GM21447 (cell line): ENCODE measurements around the gene PDE6H.

Experiments
- ATAC-seq: cut with Tn5 transposase; IDR thresholded peaks from one replicate; pipeline ENCODE4 v1.9.1; 2021; ENCODE audit not compliant: unreplicated experiment

The PDE6H gene

GRCh38 chr12:14968478-14968877 lies 4.4 kb upstream of the PDE6H start:
- ATAC-seq: no peak

DNA sequence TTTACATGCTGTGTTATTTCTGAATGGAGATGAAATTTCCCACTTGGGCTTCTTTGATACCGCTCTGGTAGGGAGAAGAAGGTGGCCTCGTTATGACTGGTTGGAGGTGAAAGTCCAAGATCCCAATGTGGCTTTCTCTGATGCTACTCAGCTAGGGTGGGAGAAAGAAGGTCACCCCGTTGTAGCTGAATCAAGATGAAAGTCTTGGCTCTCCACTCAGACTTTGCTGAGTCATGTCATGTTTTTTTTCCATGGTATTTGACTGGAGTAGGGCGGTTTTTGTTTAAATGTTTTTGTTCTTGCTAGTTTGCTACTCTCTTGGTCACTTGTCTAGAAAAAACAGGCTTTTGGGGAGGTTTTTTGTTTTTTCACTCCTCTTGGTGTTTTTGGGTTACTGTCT lies 2.4 kb upstream of the PDE6H start:
- no peak for ATAC-seq

DNA sequence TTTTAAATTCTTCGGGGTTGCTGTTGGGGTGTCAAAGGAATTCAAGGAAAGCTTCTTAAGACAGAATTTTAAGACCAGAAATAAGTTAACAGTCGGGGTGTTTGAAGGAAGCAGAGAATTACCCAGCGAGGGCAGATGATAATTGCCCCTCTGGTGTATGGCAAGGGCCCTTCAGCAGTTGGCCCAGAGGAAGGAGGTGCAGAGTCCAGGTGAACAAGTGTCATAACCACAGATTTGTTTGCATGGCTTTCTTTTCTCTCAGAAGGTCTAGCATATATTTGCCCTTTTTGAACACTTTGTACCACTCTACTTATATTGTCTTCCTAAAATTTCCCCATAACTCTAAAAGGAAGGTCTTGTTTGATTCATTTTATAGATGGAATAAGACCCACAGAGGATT lies 1.8 kb downstream of the PDE6H start:
- no peak for ATAC-seq

- no peak for ATAC-seq
Observed at GRCh38 chr12:14975457-14975856, 2.6 kb downstream of the PDE6H start.

- ATAC-seq: no peak
Observed at GRCh38 chr12:14976658-14977057, 3.8 kb downstream of the PDE6H start.

- ATAC-seq: no peak
Observed at GRCh38 chr12:14979468-14979867, 6.6 kb downstream of the PDE6H start.

DNA sequence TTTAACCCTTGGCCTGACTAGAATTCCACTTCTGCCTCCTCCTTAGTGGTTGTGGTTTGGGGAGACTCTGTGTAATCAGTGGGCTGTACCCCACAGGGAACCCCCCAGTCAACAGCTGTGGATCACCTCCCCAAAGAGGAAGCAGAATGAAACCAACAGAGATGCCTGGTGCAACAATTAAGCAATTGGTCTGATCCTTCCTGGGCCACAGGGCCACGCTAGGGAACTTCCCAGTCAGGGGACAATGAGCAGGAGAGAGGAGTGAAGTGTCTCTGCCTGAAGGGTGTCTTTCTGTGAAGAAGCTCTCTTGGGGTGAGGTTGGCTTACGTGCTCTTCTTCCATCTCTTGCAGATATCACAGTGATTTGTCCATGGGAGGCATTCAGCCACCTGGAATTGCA lies 8.2 kb downstream of the PDE6H start:
- no peak for ATAC-seq

- ATAC-seq: no peak
Observed at GRCh38 chr12:14982562-14982961, 9.7 kb downstream of the PDE6H start.

GRCh38 chr12:14982991-14983390 lies 10.1 kb downstream of the PDE6H start:
- ATAC-seq: no peak

DNA sequence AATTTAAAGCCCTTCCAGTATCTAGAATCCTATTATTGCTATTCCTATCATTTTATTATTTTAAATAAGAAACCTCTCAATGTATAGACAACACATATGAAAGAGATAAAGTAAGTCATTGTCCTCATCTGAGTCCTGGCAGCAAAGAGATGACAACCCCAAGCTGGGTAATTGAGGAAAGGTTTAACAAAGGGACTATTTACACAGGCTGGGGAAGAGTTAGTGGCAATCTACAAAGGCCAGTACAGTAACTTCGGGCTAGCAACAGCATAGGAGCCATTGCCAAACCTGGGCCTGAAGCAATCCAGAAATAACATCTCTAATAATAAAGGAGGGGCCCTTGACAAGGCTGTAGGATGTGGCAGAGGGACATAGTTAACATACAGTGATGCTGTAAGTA lies 11.2 kb downstream of the PDE6H start:
- ATAC-seq: no peak

- ATAC-seq: no peak
Observed at GRCh38 chr12:14984766-14985285, 12.0 kb downstream of the PDE6H start.

DNA sequence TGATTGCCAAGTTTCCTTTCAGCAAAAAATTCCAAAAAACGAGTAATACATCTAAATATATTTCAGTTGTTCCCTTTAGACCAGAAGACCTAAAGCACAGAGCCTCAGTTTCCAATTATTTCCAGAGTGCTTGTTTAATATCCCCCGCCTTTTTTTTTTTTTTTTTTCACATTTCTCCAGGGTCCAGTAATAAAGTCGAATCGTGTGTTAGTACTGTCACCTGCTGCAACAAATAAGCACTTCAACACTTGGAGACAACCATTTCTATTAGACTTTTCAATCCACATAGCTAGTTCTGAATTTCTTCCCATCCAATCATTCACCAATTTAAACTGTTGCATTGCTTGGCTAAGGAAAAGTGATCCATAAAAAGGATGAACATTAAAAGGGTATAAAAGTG lies 13.6 kb downstream of the PDE6H start:
- no peak for ATAC-seq

DNA sequence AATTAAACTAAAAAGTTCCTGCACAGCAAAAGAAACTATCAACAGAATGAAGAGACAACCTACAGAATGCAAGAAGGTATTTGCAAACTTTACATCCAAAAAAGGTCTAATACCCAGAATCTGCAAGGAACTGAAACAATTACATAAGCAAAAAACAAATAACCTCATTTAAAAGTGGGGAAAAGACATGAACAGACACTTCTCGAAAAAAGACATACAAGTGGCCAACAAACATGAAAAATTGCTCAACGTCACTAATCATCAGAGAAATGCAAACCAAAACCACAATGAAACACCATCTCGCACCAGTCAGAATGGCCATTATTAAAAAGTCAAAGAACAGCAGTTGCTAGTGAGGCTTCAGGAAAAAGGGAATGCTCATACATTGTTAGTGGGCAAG lies 15.2 kb downstream of the PDE6H start:
- no peak for ATAC-seq

GRCh38 chr12:14989790-14990189 lies 16.9 kb downstream of the PDE6H start:
- peak; percentile 55 for ATAC-seq

GRCh38 chr12:14991069-14991468 lies 18.2 kb downstream of the PDE6H start:
- ATAC-seq: no peak

DNA sequence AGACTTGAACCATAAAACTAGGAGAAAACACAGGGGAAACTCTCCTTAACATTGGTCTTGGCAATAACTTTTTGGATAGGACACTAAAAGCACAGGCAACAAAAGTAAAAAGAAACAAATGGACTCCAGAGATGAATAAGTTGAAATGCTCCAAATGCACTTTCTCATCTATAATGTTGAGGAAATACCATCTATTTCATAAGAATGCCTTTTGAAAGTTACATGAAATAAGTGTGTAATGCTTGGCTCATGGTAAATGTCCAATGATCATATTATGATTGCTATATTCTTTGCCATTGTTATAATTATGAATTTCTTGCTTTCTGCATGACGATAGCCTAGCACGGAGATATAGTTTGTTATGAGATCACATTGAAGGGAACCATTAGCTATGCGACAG lies 19.8 kb downstream of the PDE6H start:
- ATAC-seq: no peak

GRCh38 chr12:14993117-14993516 lies 20.3 kb downstream of the PDE6H start:
- no peak for ATAC-seq

- ATAC-seq: no peak
Observed at GRCh38 chr12:14993537-14994266, 20.9 kb downstream of the PDE6H start.

GRCh38 chr12:14994610-14995009 lies 21.8 kb downstream of the PDE6H start:
- ATAC-seq: no peak

DNA sequence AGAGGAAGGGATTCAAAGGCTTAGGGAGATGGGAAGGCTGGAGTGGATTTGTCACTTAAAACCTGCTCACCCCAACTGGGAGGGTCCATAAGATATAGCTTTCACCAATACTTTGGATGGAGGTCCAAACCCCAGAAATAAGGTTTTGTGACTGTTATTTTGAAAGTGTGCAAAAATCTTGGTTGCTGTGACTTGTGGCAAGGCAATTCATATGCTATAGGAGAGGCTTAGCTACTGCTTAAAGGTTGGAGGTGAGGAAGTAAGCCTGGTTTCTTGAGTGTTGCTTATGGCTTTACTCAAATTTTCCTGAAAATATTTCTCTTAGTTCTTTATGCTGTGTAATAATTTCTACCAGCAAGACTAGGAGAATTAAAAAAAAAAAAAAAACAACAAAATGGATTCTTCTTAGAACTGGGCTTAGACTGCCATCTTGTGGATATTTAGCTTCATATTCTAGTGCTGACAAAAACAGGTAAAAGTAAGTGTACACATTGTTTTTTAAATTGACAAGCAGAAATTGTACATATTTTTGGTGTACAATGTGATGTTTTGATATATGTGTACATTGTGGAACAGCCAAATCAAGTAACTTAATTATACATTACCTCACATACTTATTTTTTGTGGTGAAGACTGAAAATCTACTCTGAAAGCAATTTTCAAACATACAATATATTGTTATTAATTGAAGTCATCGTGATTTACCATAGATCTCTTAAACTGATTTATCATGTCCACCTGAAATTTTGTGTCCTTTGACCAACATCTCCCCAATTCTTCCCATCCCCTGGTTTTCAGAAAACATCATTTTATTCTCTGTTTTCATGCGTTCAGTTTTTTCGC lies 23.0 kb downstream of the PDE6H start:
- no peak for ATAC-seq

GRCh38 chr12:14997998-14998397 lies 25.2 kb downstream of the PDE6H start:
- no peak for ATAC-seq

- ATAC-seq: no peak
Observed at GRCh38 chr12:14999021-14999694, 26.3 kb downstream of the PDE6H start.
